Neural progenitor cell (in vitro differentiated cells): ENCODE data around the gene ATP1A1. TPM values are rescaled to one million over a fixed set of nuclear protein-coding genes. Genes with fewer than 3 reads are reported as not detected.

ENCODE experiments used
- DNase-seq: peaks from one replicate; pipeline ENCODE4 v3.0.0-alpha.2; 2016; ENCODE audit warnings: low spot score
- H2AFZ ChIP-seq: fragments of 200-600 bp; sonication (generic); replicated peaks from 2 replicates; pipeline ENCODE4 v1.6.1; 2016; ENCODE audit warnings: antibody characterized with exemption
- H3F3A ChIP-seq: fragments of 200-600 bp; sonication (generic); 2 replicates; pipeline ENCODE4 v1.6.1; 2016; ENCODE audit warnings: antibody characterized with exemption, low read depth
- H3K27ac ChIP-seq: fragments of 200-600 bp; sonication (generic); 2 replicates; pipeline ENCODE4 v1.5.1; 2016; ENCODE audit warnings: mild to moderate bottlenecking
- H3K27me3 ChIP-seq: fragments of 200-600 bp; sonication (generic); 2 replicates; pipeline ENCODE4 v1.6.1; 2016; ENCODE audit warnings: mild to moderate bottlenecking, moderate library complexity
- H3K36me3 ChIP-seq: fragments of 200-600 bp; sonication (generic); 2 replicates; pipeline ENCODE4 v1.5.1; 2016
- H3K4me1 ChIP-seq: fragments of 200-600 bp; sonication (generic); 2 replicates; pipeline ENCODE4 v1.6.1; 2016; ENCODE audit warnings: mixed run types
- H3K4me2 ChIP-seq: fragments of 200-600 bp; sonication (generic); 2 replicates; pipeline ENCODE4 v1.6.1; 2016
- H3K4me3 ChIP-seq: fragments of 200-600 bp; sonication (generic); 2 replicates; pipeline ENCODE4 v1.5.1; 2016
- H3K79me2 ChIP-seq: fragments of 200-600 bp; sonication (generic); 2 replicates; pipeline ENCODE4 v1.6.1; 2016; ENCODE audit warnings: low read depth
- H3K9ac ChIP-seq: fragments of 200-600 bp; sonication (generic); 2 replicates; pipeline ENCODE4 v1.6.1; 2016
- H3K9me3 ChIP-seq: fragments of 200-600 bp; sonication (generic); 2 replicates; pipeline ENCODE4 v1.5.1; 2016; ENCODE audit warnings: low read depth
- H4K20me1 ChIP-seq: fragments of 200-600 bp; sonication (generic); 2 replicates; pipeline ENCODE4 v1.6.1; 2016; ENCODE audit warnings: low read depth
- H3K27ac Mint-ChIP-seq: 3 replicates; pipeline ENCODE4 v1.8.0; 2021; ENCODE audit warnings: mixed read lengths
- H3K27me3 Mint-ChIP-seq: 2 replicates; pipeline ENCODE4 v1.8.0; 2022; ENCODE audit warnings: low read depth, mild to moderate bottlenecking, inconsistent platforms, moderate library complexity, mixed read lengths; ENCODE audit not compliant: insufficient read depth
- H3K36me3 Mint-ChIP-seq: 3 replicates; pipeline ENCODE4 v1.8.0; 2021; ENCODE audit warnings: mixed read lengths
- H3K4me1 Mint-ChIP-seq: 3 replicates; pipeline ENCODE4 v1.8.0; 2021; ENCODE audit warnings: mixed read lengths
- H3K4me3 Mint-ChIP-seq: 3 replicates; pipeline ENCODE4 v1.8.0; 2021; ENCODE audit warnings: mild to moderate bottlenecking, moderate library complexity, mixed read lengths
- H3K9me3 Mint-ChIP-seq: 3 replicates; pipeline ENCODE4 v1.8.0; 2020; ENCODE audit warnings: mixed read lengths
- EZH2 ChIP-seq: fragments of 200-600 bp; sonication (generic); IDR thresholded peaks from 2 replicates; pipeline ENCODE4 v1.6.1; 2017; ENCODE audit warnings: antibody characterized with exemption, mild to moderate bottlenecking, moderate library complexity
- EZH2phosphoT487 ChIP-seq: fragments of 200-600 bp; sonication (generic); IDR thresholded peaks from 2 replicates; pipeline ENCODE4 v1.6.1; 2017; ENCODE audit warnings: antibody characterized with exemption
- total RNA-seq: library from RNA; depleted of rRNA; stranded (reverse); fragments of >200 nt; gene quantifications from 2 replicates; pipeline ENCODE4 v1.2.3, GENCODE V29; 2015; ENCODE audit warnings: low replicate concordance
- TF ChIP-seq, protein P1 (sequence below): fragments of 200-600 bp; sonication (generic); IDR thresholded peaks from 2 replicates; pipeline ENCODE4 v1.5.1; 2017; ENCODE audit warnings: antibody characterized with exemption, mild to moderate bottlenecking

Gene ATP1A1
- total RNA-seq, 1 donor from 2014 or later, result 61.5 TPM

DNA sequence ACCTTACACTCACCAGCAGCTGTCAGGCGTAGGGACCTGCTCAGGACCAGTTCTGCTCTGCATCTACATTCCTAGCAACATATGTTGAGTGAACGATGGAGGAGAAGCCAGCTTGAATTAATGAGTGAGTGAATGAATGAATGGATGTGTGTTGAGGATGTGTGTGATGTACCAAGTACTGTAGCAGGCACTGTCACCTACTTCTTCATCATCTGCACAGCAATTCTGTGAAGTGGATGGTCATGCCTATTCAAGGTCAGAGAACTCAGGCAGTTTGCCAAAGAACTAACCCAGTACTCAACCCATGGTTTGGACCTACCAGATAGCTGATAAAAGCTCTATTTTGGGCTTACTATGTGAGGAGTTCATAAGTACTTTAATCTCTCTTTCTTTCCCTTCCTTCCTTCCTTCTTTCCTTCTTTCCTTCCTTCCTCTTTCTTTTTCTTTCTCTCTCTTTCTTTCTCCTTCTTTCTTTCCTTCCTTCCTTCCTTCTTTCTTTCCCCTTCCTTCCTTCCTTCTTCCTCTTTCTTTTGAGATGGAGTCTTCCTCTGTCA is 56.9 kb downstream of the ATP1A1 start:
- no peaks in the 10 kb centered on the region for H3K36me3 ChIP-seq
- H3F3A ChIP-seq, result no peaks in the 10 kb centered on the region
- H3K4me1 Mint-ChIP-seq, result no peaks in the 10 kb centered on the region
- H3K4me1 ChIP-seq, result peaks cover 5% of the 10 kb centered on the region
- no peak overlapping the region for H3K4me2 ChIP-seq
- H3K9me3 ChIP-seq, result no peaks in the 10 kb centered on the region
- H3K4me3 Mint-ChIP-seq, result no peak overlapping the region
- no peaks in the 10 kb centered on the region for H3K27me3 ChIP-seq
- H3K9me3 Mint-ChIP-seq, result no peaks in the 10 kb centered on the region
- H3K36me3 Mint-ChIP-seq, result no peaks in the 10 kb centered on the region
- H4K20me1 ChIP-seq, result no peaks in the 10 kb centered on the region
- H3K27ac ChIP-seq, result no peak overlapping the region
- H2AFZ ChIP-seq, result no peak overlapping the region
- TF ChIP-seq EZH2 (no peak), EZH2phosphoT487 (no peak)
- TF ChIP-seq, protein P1, sequence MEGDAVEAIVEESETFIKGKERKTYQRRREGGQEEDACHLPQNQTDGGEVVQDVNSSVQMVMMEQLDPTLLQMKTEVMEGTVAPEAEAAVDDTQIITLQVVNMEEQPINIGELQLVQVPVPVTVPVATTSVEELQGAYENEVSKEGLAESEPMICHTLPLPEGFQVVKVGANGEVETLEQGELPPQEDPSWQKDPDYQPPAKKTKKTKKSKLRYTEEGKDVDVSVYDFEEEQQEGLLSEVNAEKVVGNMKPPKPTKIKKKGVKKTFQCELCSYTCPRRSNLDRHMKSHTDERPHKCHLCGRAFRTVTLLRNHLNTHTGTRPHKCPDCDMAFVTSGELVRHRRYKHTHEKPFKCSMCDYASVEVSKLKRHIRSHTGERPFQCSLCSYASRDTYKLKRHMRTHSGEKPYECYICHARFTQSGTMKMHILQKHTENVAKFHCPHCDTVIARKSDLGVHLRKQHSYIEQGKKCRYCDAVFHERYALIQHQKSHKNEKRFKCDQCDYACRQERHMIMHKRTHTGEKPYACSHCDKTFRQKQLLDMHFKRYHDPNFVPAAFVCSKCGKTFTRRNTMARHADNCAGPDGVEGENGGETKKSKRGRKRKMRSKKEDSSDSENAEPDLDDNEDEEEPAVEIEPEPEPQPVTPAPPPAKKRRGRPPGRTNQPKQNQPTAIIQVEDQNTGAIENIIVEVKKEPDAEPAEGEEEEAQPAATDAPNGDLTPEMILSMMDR, result no peak
- no peak for DNase-seq
- H3K27ac Mint-ChIP-seq, result no peak overlapping the region
- H3K9ac ChIP-seq, result no peak overlapping the region
- no peaks in the 10 kb centered on the region for H3K79me2 ChIP-seq
- no peak overlapping the region for H3K4me3 ChIP-seq
- peaks cover 6% of the 10 kb centered on the region for H3K27me3 Mint-ChIP-seq

DNA sequence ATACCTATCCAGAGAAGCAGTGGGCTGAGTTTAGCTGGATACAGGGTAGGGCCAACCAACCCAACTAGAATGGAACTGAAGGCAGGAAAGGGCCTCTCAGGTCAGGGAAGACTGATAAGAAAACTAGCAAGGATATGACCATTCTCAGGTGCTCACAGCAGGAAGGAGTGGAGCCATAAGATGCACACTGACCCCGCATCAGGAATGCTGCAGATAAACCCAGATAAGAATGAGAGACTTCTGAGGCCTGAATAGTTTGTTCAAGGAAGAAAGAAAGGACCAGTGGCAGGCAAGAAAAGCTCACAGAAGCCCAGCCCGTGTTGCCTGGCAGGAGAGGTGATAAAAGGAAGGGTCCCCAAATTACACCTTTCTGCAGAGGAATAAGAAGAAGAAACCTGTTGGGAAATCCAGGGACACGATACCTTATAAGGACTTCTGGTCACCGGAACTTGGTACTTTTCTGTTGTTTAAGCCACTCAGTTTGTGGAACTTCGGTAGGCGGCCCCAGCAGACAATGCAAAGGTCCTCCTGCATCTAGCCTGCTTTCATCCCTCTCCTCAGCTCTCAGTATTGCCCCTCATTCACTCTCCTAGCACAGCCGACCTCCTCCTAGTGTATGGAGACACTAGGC is 58.9 kb downstream of the ATP1A1 start:
- Mint-ChIP-seq H3K4me1 (no peaks in the 10 kb centered on the region), H3K27ac (no peak overlapping the region)

DNA sequence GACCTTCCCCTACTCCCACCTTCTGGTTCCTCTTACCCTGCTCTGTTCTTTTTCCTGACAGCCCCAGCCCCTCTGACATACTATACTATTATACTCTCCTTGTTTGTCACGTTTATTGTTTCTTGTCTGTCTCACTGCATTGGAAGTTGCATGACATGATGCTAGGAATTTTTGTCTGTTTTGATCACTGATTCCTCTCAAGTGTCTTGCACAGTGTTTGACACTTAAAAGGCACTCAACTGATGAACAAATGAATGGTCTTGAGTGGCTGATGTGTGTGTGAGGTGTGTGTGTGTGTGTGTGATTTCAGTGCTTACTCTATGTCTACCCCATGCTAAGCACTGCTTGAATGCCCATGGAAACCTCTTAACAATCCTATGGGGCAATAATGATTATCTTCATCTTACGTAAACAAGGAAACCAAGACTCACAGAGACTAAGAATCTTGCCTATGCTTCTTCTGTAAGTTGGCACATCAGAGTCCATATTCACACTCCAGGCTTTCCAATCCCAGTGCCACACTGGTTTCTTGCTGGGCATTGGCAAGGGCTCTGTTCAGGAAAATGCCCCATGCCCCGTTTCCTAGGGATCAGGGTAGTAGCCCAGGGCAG is 59.7 kb downstream of the ATP1A1 start:
- TF ChIP-seq, protein P1, result no peak
- no peak for TF ChIP-seq EZH2phosphoT487
- no peak for TF ChIP-seq EZH2
- Mint-ChIP-seq H3K4me1 (no peaks in the 10 kb centered on the region), H3K36me3 (no peaks in the 10 kb centered on the region), H3K27me3 (peaks cover 3% of the 10 kb centered on the region), H3K4me3 (no peak overlapping the region), H3K27ac (no peak overlapping the region), H3K9me3 (no peaks in the 10 kb centered on the region)
- H3F3A ChIP-seq, result peaks cover 18% of the 10 kb centered on the region
- no peak overlapping the region for H3K4me2 ChIP-seq
- H3K4me1 ChIP-seq, result peaks cover 5% of the 10 kb centered on the region
- peak overlapping the region; percentile 95 for H2AFZ ChIP-seq
- no peaks in the 10 kb centered on the region for H4K20me1 ChIP-seq
- no peaks in the 10 kb centered on the region for H3K9me3 ChIP-seq
- DNase-seq, result no peak
- no peak overlapping the region for H3K9ac ChIP-seq
- H3K27me3 ChIP-seq, result no peaks in the 10 kb centered on the region
- no peak overlapping the region for H3K27ac ChIP-seq
- no peak overlapping the region for H3K4me3 ChIP-seq
- no peaks in the 10 kb centered on the region for H3K79me2 ChIP-seq
- no peaks in the 10 kb centered on the region for H3K36me3 ChIP-seq

More for the DNA sequence above, 58.9 kb downstream of the ATP1A1 start:
- no peak for DNase-seq
- H3K4me2 ChIP-seq, result no peak overlapping the region
- peaks cover 5% of the 10 kb centered on the region for H3K4me1 ChIP-seq
- no peaks in the 10 kb centered on the region for H3K79me2 ChIP-seq
- Mint-ChIP-seq H3K4me3 (no peak overlapping the region), H3K36me3 (no peaks in the 10 kb centered on the region), H3K9me3 (no peaks in the 10 kb centered on the region), H3K27me3 (peaks cover 3% of the 10 kb centered on the region)
- no peaks in the 10 kb centered on the region for H4K20me1 ChIP-seq
- H3K36me3 ChIP-seq, result no peaks in the 10 kb centered on the region
- TF ChIP-seq, protein P1, result no peak
- TF ChIP-seq EZH2phosphoT487, result no peak
- TF ChIP-seq EZH2, result no peak
- no peak overlapping the region for H3K4me3 ChIP-seq
- peak overlapping the region; percentile 11 for H2AFZ ChIP-seq
- no peak overlapping the region for H3K9ac ChIP-seq
- no peak overlapping the region for H3K27ac ChIP-seq
- no peaks in the 10 kb centered on the region for H3K27me3 ChIP-seq
- H3K9me3 ChIP-seq, result no peaks in the 10 kb centered on the region
- peaks cover 10% of the 10 kb centered on the region for H3F3A ChIP-seq
